22Rv1 (cell line): ENCODE measurements around the gene RAD51B.

ENCODE experiments used
- CTCF ChIP-seq: fragments of 450-650 bp; IDR thresholded peaks from 2 replicates; pipeline ENCODE4 v1.5.1; 2017; ENCODE audit warnings: mild to moderate bottlenecking
- ZFX ChIP-seq: fragments of 450-650 bp; IDR thresholded peaks from 2 replicates; pipeline ENCODE4 v1.6.1; 2017; ENCODE audit warnings: antibody characterized with exemption, borderline replicate concordance

DNA sequence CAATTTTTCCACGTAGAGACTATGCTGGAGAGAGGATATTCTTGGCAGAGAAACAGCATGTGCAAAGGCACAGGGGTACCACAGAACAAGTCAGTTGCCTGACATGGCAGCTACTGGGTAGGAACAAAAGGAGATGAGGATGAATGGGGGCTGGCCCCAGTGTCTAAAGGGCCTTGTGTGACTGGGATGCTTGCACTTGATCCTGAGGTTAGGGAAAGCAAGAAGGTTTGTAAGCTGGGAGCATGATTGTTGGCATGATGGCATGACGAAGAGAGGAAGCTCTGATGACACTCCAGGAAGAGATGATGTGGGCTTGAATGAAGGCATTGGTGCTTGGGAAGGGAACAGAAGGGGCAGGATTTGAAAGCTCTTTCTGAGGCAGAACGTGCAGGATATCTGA lies 834.2 kb downstream of the RAD51B start:
- TF ChIP-seq CTCF (no peak), ZFX (no peak)
